ENCODE results near the gene SIL1.
"Not testable (repeated sequence)": the region's sequence is repeated elsewhere in the genome, so short reads cannot be mapped to it uniquely, and the experiment has no call there.

Gene SIL1

GRCh38 chr5:139118804-139119203, 79.4 kb downstream of the SIL1 start:
- TF ChIP-seq CTCF (IDR thresholded peaks at IDR 0.05; ENCODE audit: borderline replicate concordance, control extremely low read depth, extremely low read depth, insufficient read depth, missing control alignments) = no peak
- no peak for DNase-seq (ENCODE audit: low spot score)
- in situ Hi-C loops (cut with MboI; ENCODE audit: low sequenced_read_pairs, unreplicated experiment) = no loop called here

DNA sequence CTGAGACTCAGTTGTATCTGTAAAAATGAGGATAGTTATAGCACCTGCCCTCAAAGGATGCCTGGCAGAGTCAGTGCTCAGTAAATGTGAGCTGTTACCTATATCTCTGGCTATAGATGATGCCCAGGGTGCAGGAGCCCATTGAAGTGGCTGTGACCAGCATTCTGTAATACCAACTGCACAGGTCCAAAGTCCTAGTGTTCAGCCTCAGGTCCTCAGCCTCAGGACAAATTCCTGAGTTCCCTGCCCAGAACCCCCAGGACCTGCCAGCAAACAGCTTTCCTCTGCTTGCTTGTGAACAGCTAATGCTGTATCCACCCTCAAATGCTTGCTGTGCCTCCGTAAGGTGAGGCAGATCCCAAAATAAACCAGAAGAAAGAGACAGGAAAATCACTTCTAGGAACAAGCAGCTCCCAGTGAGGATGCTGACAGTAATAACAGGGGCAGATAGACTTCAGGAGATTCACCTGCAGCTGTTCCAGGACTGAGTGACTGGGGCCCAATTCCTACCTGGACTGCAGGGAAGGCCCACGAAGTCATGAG, 80.8 kb downstream of the SIL1 start:
- in situ Hi-C loops (cut with MboI; ENCODE audit: low sequenced_read_pairs, unreplicated experiment) = no loop called here
- no peak for TF ChIP-seq CTCF (IDR thresholded peaks at IDR 0.05; ENCODE audit: borderline replicate concordance, control extremely low read depth, extremely low read depth, insufficient read depth, missing control alignments)
- no peak for DNase-seq (ENCODE audit: low spot score)

DNA sequence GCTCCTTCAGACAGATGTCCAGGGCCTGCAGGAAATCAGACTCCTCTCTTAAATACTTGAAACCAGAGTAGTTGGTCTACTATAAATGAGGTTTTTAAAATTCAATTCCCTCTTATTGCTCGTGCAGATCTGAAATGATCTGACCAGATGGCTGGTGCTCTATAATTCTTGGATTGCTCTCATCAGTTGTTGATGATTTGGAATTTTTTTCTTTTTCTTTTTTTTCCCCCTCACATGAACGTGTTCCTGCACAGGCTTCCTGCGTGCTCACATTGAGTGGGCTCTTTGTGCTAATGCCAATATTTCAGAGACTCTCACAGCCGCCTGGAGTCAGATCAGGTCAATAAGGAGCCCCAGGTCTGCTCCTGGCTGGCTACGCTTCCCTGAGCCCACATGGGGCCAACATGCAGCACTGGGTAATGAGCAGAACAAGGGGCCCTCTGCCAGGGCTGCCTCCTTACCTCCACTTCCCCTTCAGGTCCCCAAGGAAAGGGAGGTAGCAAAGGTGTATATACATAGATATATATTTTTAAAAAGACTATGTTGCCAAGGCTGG, 82.0 kb downstream of the SIL1 start:
- TF ChIP-seq CTCF (IDR thresholded peaks at IDR 0.05; ENCODE audit: borderline replicate concordance, control extremely low read depth, extremely low read depth, insufficient read depth, missing control alignments) = no peak
- in situ Hi-C loops (cut with MboI; ENCODE audit: low sequenced_read_pairs, unreplicated experiment) = no loop called here
- no peak for DNase-seq (ENCODE audit: low spot score)

DNA sequence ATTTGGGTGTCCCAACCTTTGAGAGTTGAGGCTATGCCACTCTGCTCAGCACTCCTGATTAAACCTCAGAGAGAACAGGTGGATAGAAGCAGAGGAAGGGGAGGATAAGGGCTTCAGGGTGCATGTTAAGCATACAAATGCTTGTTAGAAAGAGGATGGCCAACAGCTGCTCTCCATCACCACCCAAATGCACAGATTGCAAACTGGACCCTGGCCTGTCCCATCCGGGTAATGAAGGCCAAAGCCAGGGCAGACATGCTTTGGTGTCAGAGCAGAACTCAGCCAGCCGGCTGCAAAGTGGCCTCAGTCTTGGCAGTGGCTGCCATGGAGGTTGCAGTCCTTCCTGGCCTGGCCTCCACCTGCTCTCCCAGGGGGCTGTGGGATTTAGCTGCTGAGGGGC, 84.3 kb downstream of the SIL1 start:
- DNase-seq (ENCODE audit: low spot score) = no peak
- no peak for TF ChIP-seq CTCF (IDR thresholded peaks at IDR 0.05; ENCODE audit: borderline replicate concordance, control extremely low read depth, extremely low read depth, insufficient read depth, missing control alignments)
- in situ Hi-C loops (cut with MboI; ENCODE audit: low sequenced_read_pairs, unreplicated experiment) = no loop called here

DNA sequence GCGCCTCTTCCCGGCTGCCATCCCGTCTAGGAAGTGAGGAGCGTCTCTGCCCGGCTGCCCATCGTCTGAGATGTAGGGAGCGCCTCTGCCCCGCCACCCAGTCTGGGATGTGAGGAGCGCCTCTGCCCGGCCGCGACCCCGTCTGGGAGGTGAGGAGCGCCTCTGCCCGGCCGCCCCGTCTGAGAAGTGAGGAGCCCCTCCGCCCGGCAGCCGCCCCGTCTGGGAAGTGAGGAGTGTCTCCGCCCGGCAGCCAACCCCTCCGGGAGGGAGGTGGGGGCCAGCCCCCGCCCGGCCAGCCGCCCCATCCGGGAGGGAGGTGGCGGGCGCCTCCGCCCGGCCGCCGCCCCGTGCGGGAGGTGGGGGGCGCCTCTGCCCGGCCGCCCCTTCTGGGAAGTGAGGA, 85.8 kb downstream of the SIL1 start:
- DNase-seq (ENCODE audit: low spot score); in situ Hi-C loops (cut with MboI; ENCODE audit: low sequenced_read_pairs, unreplicated experiment): not testable (repeated sequence)

GRCh38 chr5:139110526-139111168, 87.5 kb downstream of the SIL1 start:
- TF ChIP-seq CTCF (IDR thresholded peaks at IDR 0.05; ENCODE audit: borderline replicate concordance, control extremely low read depth, extremely low read depth, insufficient read depth, missing control alignments) = no peak
- in situ Hi-C loops (cut with MboI; ENCODE audit: low sequenced_read_pairs, unreplicated experiment) = no loop called here
- no peak for DNase-seq (ENCODE audit: low spot score)

- DNase-seq (ENCODE audit: low spot score) = no peak
- in situ Hi-C loops (cut with MboI; ENCODE audit: low sequenced_read_pairs, unreplicated experiment) = no loop called here
- no peak for TF ChIP-seq CTCF (IDR thresholded peaks at IDR 0.05; ENCODE audit: borderline replicate concordance, control extremely low read depth, extremely low read depth, insufficient read depth, missing control alignments)
Measured at GRCh38 chr5:139108063-139108824, 89.9 kb downstream of the SIL1 start.
